Osteocyte (in vitro differentiated cells): ENCODE data around the gene METTL1. TPM values are rescaled to one million over a fixed set of nuclear protein-coding genes. Genes with fewer than 3 reads are reported as not detected.

Source experiments
- DNase-seq: peaks from one replicate; pipeline ENCODE4 v3.0.0; 2021; ENCODE audit warnings: mixed read lengths; ENCODE audit not compliant: unreplicated experiment; ENCODE audit errors: extremely low spot score
- H3K27ac Mint-ChIP-seq: one replicate; pipeline ENCODE4 v1.8.0; 2021; ENCODE audit warnings: mild to moderate bottlenecking, mixed read lengths; ENCODE audit not compliant: unreplicated experiment
- H3K27me3 Mint-ChIP-seq: one replicate; pipeline ENCODE4 v1.8.0; 2021; ENCODE audit warnings: mixed read lengths; ENCODE audit not compliant: unreplicated experiment
- H3K36me3 Mint-ChIP-seq: one replicate; pipeline ENCODE4 v1.8.0; 2021; ENCODE audit warnings: mixed read lengths; ENCODE audit not compliant: unreplicated experiment
- H3K4me1 Mint-ChIP-seq: one replicate; pipeline ENCODE4 v1.8.0; 2021; ENCODE audit warnings: mixed read lengths; ENCODE audit not compliant: unreplicated experiment
- H3K4me3 Mint-ChIP-seq: one replicate; pipeline ENCODE4 v1.8.0; 2021; ENCODE audit warnings: mild to moderate bottlenecking, moderate library complexity, mixed read lengths; ENCODE audit not compliant: unreplicated experiment
- H3K9me3 Mint-ChIP-seq: one replicate; pipeline ENCODE4 v1.8.0; 2021; ENCODE audit warnings: mixed read lengths; ENCODE audit not compliant: unreplicated experiment
- total RNA-seq: library from RNA; stranded (reverse); gene quantifications from 2 replicates; pipeline ENCODE4 v1.2.1, GENCODE V29; 2021
- TF ChIP-seq, protein P1 (sequence below): fragments of 200-600 bp; sonication (generic); IDR thresholded peaks from 2 replicates; pipeline ENCODE4 v1.5.0; 2021; ENCODE audit warnings: antibody characterized with exemption, mild to moderate bottlenecking, moderate library complexity

METTL1 gene
- total RNA-seq, 1 donor from 2014 or later, result 23.9 TPM

GRCh38 chr12:57750561-57751431 lies 21.1 kb downstream of the METTL1 start:
- H3K27me3 Mint-ChIP-seq, result no peaks in the 10 kb centered on the region
- DNase-seq, result no peak
- no peaks in the 10 kb centered on the region for H3K9me3 Mint-ChIP-seq
- H3K4me3 Mint-ChIP-seq, result peak overlapping the region; percentile 94
- TF ChIP-seq, protein P1, sequence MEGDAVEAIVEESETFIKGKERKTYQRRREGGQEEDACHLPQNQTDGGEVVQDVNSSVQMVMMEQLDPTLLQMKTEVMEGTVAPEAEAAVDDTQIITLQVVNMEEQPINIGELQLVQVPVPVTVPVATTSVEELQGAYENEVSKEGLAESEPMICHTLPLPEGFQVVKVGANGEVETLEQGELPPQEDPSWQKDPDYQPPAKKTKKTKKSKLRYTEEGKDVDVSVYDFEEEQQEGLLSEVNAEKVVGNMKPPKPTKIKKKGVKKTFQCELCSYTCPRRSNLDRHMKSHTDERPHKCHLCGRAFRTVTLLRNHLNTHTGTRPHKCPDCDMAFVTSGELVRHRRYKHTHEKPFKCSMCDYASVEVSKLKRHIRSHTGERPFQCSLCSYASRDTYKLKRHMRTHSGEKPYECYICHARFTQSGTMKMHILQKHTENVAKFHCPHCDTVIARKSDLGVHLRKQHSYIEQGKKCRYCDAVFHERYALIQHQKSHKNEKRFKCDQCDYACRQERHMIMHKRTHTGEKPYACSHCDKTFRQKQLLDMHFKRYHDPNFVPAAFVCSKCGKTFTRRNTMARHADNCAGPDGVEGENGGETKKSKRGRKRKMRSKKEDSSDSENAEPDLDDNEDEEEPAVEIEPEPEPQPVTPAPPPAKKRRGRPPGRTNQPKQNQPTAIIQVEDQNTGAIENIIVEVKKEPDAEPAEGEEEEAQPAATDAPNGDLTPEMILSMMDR, result no peak
- H3K27ac Mint-ChIP-seq, result peak overlapping the region; percentile 93
- peaks cover 30% of the 10 kb centered on the region for H3K36me3 Mint-ChIP-seq
- H3K4me1 Mint-ChIP-seq, result peaks cover 37% of the 10 kb centered on the region

DNA sequence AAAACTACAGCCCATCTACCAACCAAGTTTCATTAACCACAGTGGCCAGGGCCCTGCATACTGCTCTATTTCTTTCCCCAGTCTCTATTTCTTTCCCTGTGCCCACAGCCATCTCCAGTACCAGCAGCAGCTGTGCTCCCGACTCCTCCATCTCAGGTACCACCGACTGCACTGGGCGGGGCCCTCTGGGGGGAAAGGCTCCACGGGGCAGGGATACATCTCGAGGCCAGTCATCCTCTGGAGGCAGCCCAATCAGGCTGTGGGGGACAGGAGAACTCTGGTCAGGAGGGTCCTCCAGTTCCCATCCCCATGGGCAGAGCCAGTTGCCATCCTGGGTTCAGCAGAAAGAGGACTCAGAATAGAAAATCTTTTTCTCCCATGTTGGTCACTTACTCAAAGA lies 22.8 kb downstream of the METTL1 start:
- H3K9me3 Mint-ChIP-seq, result no peaks in the 10 kb centered on the region
- no peak for DNase-seq
- TF ChIP-seq, protein P1, result no peak
- no peak overlapping the region for H3K4me3 Mint-ChIP-seq
- H3K36me3 Mint-ChIP-seq, result peaks cover 30% of the 10 kb centered on the region
- H3K27me3 Mint-ChIP-seq, result no peaks in the 10 kb centered on the region
- H3K4me1 Mint-ChIP-seq, result peaks cover 38% of the 10 kb centered on the region
- no peak overlapping the region for H3K27ac Mint-ChIP-seq

DNA sequence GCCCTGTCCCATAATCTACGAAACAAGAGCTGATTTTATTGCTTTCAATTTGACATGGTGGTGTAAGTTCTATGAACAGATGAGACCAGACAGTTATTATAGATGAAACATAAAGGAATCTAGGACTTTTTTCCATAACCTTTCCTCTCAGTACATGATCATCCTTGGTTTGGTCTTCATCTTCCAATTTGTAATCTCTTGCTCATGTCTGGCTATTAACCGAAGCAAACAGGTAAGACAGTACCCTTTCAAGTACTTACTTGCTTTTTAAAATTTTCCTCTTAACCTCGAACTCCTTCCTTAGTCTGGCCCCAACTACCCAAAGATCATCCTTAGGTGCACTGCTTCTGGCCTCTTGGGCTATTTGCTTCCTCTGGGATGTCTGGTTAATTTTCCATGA lies 25.9 kb downstream of the METTL1 start:
- H3K4me1 Mint-ChIP-seq, result peaks cover 24% of the 10 kb centered on the region
- peak overlapping the region; percentile 97 for H3K4me3 Mint-ChIP-seq
- peak overlapping the region; percentile 100 for H3K27ac Mint-ChIP-seq
- no peak for DNase-seq
- H3K36me3 Mint-ChIP-seq, result peaks cover 28% of the 10 kb centered on the region
- H3K27me3 Mint-ChIP-seq, result peaks cover 15% of the 10 kb centered on the region
- no peaks in the 10 kb centered on the region for H3K9me3 Mint-ChIP-seq
- TF ChIP-seq, protein P1, result no peak

DNA sequence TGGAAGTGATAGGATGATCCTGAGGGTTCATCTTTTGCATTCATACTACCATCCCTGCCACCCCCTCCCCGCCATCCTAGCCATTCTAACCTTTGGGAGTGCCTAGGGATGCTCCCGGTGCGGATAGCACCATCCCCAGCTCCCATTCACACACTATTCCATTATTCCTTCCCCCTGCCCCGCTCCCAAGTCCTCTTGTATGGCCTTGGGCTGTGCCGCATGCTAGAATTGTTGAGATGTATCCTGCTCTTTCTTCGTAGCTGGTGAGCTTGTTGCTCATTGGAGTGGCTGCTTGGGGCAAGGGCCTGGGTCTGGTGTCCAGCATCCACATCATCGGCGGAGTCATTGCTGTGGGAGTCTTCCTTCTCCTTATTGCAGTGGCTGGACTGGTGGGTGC lies 26.4 kb downstream of the METTL1 start:
- no peak for DNase-seq
- Mint-ChIP-seq H3K36me3 (peaks cover 25% of the 10 kb centered on the region), H3K27me3 (peaks cover 20% of the 10 kb centered on the region), H3K27ac (peak overlapping the region; percentile 100), H3K4me1 (peaks cover 19% of the 10 kb centered on the region), H3K9me3 (no peaks in the 10 kb centered on the region), H3K4me3 (peak overlapping the region; percentile 97)
- TF ChIP-seq, protein P1, result no peak

- peaks cover 24% of the 10 kb centered on the region for H3K27me3 Mint-ChIP-seq
- H3K4me1 Mint-ChIP-seq, result peaks cover 17% of the 10 kb centered on the region
- TF ChIP-seq, protein P1, result no peak
- H3K36me3 Mint-ChIP-seq, result peaks cover 21% of the 10 kb centered on the region
- H3K4me3 Mint-ChIP-seq, result peak within 1 kb of the TSS; percentile 97
- peak within 1 kb of the TSS; percentile 100 for H3K27ac Mint-ChIP-seq
- DNase-seq, result peak; percentile 97
- H3K9me3 Mint-ChIP-seq, result no peaks in the 10 kb centered on the region
Measured at GRCh38 chr12:57744777-57745484, 27.0 kb downstream of the METTL1 start, which contains the start of gene TSPAN31. Gene TSPAN31 (plus strand): TSS chr12:57745039. CDS start chr12:57745155, 116 bp downstream.
